NCI-H2107 treated with DMSO at 0.1 percent for 48 hours (cell line): ENCODE results near the gene CSHL1.
"Not testable (repeated sequence)": the region's sequence is repeated elsewhere in the genome, so short reads cannot be mapped to it uniquely, and the experiment has no call there.

Experiments
- DNase-seq: peaks from one replicate; lab custom pipeline; 2025; ENCODE audit not compliant: unreplicated experiment; lab: John Stamatoyannopoulos, UW

Gene CSHL1

GRCh38 chr17:63919311-63919723 is 8.3 kb upstream of the CSHL1 start:
- DNase-seq = peak; percentile 64

- DNase-seq = not testable (repeated sequence)
Observed at GRCh38 chr17:63918789-63919305, 7.8 kb upstream of the CSHL1 start, which contains the start of gene GH1. Gene GH1 (minus strand): TSS chr17:63918839. CDS start chr17:63918776, 63 bp downstream.

- DNase-seq = no peak
Observed at GRCh38 chr17:63918305-63918704, 7.2 kb upstream of the CSHL1 start.

- no peak for DNase-seq
Observed at GRCh38 chr17:63917646-63918045, 6.6 kb upstream of the CSHL1 start.

- DNase-seq = not testable (repeated sequence)
Observed at GRCh38 chr17:63917206-63917605, 6.1 kb upstream of the CSHL1 start.

- DNase-seq = no peak
Observed at GRCh38 chr17:63916566-63917185, 5.6 kb upstream of the CSHL1 start.

GRCh38 chr17:63915753-63916152 is 4.7 kb upstream of the CSHL1 start:
- not testable (repeated sequence) for DNase-seq

GRCh38 chr17:63914471-63914870 is 3.4 kb upstream of the CSHL1 start:
- no peak for DNase-seq

- DNase-seq = no peak
Observed at GRCh38 chr17:63911657-63912100, 621 bp upstream of the CSHL1 start.

GRCh38 chr17:63910096-63910495 is 962 bp downstream of the CSHL1 start:
- DNase-seq = no peak

- DNase-seq = not testable (repeated sequence)
Observed at GRCh38 chr17:63909586-63909985, 1.5 kb downstream of the CSHL1 start.

- DNase-seq = not testable (repeated sequence)
Observed at GRCh38 chr17:63907161-63907778, 3.8 kb downstream of the CSHL1 start.

- not testable (repeated sequence) for DNase-seq
Observed at GRCh38 chr17:63904796-63905195, 6.3 kb downstream of the CSHL1 start.

- not testable (repeated sequence) for DNase-seq
Observed at GRCh38 chr17:63903787-63904201, 7.3 kb downstream of the CSHL1 start.

- DNase-seq = not testable (repeated sequence)
Observed at GRCh38 chr17:63901971-63902370, 9.1 kb downstream of the CSHL1 start.

GRCh38 chr17:63898899-63899798 is 11.9 kb downstream of the CSHL1 start:
- DNase-seq = not testable (repeated sequence)

GRCh38 chr17:63896524-63897354 is 14.3 kb downstream of the CSHL1 start, which contains the start of gene CSH1:
Gene CSH1 (minus strand): TSS chr17:63896574. CDS start chr17:63896511, 63 bp downstream.
- DNase-seq = not testable (repeated sequence)

- DNase-seq = not testable (repeated sequence)
Observed at GRCh38 chr17:63894821-63895220, 16.2 kb downstream of the CSHL1 start.

- DNase-seq = not testable (repeated sequence)
Observed at GRCh38 chr17:63894021-63894420, 17.0 kb downstream of the CSHL1 start.
